Activated CD8-positive, alpha-beta memory T cell treated with anti-CD3 and anti-CD28 coated beads for 36 hours (primary cell): ENCODE results near the gene ATF1. TPM values are rescaled to one million over a fixed set of nuclear protein-coding genes. Genes with fewer than 3 reads are reported as not detected.
"Not testable (repeated sequence)": the region's sequence is repeated elsewhere in the genome, so short reads cannot be mapped to it uniquely, and the experiment has no call there.

Source experiments
- CTCF ChIA-PET: fragments of 350-600 bp; sonication (Branson Sonifier 250); formaldehyde crosslinking; loops from one replicate; lab custom pipeline; 2021; ENCODE audit warnings: antibody characterized with exemption; lab: Charles Lee
- POLR2A ChIA-PET: fragments of 350-600 bp; sonication (Branson Sonifier 250); formaldehyde crosslinking; loops from one replicate; lab custom pipeline; 2021; ENCODE audit warnings: antibody characterized with exemption; lab: Charles Lee
- total RNA-seq, 2 experiments: library from RNA; stranded (reverse); gene quantifications; one replicate each; pipeline ENCODE4 v1.2.3, GENCODE V29; 2021

ATF1 gene
- total RNA-seq, 2 experiments from 2014 or later: 47.6 to 48.7 TPM

DNA sequence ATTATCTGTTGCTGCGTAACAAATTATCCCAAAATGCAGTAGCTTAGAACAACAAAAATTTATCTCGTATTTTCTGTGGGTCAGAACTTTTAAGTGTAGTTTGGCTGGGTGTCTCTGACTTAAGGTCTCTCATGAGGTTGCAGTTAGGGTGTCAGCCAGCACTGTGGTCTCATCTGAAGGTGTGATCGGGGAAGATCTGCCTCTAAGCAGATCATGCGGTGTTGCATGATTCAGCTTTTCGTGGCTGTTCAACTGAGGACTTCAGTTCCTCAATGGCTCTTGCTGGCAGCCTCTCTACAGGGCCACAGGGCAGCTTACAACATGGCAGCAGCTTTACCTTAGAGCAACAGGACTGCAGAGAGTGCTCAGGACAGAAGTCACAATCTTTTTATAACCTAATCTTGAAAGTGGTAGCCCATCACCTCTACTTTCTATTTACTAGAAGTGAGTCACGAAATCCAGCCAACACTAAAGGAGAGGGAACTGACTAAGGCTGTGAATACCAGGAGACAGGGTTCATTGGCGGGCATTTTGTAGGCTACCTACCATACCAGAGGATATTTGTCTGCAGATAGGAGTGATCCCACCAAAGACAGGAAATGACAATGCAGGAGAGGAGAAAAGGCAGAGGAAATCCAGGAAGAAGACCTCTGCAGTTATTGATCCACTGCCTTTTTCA lies 77.0 kb downstream of the ATF1 start:
- CTCF ChIA-PET: no interaction called here
- POLR2A ChIA-PET: no interaction called here

DNA sequence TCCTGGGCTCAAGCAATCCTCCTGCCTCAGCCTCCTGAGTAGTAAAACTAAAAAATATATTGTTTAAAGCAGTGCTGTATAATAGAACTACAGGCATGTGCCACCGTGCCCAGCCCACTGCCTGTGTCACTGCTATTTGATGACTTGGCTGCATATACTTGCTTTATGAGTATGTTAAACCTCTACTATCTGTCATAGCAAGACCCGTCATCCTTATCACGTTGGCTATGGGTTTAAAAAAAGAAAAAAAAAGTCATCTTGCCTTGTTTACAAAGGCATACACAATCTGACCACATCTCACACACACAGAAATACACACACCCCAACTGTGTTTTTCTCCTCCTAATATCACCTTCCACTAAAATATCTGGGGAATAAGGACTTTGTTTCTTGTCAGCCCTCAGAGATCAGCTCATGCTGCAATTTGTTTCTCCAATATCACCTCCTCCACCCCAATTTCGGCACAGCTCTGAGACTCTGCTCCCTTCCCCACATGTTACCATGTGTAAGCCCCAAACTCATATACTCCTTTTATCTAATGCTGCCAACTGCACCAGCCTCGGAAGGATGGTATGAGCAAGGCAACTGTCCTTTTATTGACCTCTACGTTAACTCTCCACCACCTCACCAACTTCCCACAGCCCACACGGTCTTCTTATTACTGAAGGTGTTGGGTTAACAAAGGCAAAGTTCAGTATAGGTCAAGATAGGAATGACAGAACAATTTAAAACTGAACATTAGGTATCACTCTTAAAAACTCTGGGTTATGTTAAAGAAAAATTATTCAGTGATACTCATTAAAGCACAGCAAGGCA lies 78.0 kb downstream of the ATF1 start:
- CTCF ChIA-PET: no interaction called here

DNA sequence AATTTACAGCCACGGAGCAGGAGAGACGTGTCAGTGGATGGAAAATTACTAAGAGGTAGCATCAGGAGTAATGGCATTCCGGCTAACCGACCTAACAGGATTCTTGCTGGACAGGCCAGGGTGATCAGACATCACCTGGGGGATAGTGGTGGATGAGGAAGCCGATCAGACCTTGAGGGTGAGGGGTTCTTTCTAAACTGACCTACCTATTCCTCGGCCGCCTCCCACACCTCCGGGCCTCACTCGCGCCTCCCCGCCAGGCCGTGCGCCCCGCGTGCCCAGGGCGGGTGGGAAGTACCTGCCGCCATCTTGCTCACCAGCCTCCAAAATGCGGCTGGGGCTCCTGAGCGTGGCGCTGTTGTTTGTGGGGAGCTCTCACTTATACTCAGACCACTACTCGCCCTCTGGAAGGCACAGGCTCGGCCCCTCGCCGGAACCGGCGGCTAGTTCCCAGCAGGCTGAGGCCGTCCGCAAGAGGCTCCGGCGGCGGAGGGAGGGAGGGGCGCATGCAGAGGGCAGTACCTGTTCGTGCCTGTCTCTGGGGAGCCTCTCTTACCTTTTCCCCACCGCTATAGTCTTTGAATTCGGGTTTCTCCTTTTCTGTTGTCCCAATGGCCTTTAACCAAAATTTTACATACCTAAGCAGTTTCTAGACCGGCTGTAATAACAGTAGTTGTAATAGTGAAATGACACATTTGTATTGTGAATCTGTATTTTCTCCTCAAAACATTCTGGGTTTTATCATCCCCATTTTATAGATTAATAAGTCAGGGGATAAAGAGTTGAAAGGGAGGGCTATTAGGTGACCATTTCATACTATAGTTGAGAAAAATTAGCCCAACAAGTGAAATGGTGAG lies 79.0 kb downstream of the ATF1 start, which contains the start of gene TMPRSS12:
Gene TMPRSS12, plus strand, starts transcription at position 290 of the 857 bp plus-strand sequence. Its CDS starts 39 bp downstream, at position 329.
- POLR2A ChIA-PET: no interaction called here

More for the DNA sequence above, 78.0 kb downstream of the ATF1 start:
- POLR2A ChIA-PET: no interaction called here

DNA sequence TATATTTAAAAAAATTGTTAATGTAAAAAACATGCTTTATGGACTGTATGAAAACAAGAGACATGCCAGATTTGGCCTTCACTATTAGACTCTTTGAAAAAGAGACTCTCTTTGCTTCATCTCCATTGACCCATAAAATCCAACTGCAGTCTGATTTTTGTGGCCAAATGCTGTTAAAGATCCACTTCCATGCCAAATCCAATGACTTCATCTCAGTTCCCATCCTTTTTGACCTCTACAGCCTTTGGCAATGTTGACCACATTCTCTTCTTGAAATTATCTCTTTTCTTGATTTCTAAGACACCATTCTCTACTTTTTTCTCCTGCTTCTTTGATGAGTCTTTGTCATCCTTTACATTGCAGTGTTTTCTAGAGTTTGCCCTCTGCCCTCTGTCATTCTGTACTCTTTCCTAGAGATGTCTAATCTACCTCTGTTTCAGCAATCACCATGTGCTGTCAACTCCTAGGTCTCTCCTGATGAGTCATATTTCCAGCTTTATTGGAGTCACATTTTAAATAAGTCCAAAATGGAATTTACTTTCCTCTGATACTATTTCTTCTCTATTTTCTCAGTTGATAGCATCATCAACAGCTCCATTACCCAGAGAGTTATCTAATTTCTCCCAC lies 81.2 kb downstream of the ATF1 start:
- CTCF ChIA-PET: no interaction called here
- POLR2A ChIA-PET: no interaction called here

More for the DNA sequence above, 79.0 kb downstream of the ATF1 start, which contains the start of gene TMPRSS12:
- CTCF ChIA-PET: no interaction called here

DNA sequence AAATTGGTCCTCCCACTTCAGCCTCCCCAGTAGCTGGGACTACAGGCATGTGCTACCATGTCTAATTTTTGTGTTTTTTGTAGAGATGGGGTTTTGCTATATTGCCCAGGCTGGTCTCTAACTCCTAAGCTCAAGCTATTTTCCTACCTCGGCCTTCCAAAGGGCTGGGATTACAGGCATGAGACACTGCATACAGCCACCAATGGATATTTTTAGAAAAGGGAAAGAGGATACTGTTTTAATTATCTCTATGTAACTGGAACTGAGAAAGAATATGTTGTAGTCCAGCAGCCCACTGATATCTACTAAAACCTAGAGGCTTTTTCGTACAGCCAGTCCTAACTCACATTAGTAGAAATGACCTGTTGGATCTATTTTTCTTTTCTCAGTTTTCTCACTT lies 85.1 kb downstream of the ATF1 start:
- ChIA-PET POLR2A (no interaction called here), CTCF (no interaction called here)

DNA sequence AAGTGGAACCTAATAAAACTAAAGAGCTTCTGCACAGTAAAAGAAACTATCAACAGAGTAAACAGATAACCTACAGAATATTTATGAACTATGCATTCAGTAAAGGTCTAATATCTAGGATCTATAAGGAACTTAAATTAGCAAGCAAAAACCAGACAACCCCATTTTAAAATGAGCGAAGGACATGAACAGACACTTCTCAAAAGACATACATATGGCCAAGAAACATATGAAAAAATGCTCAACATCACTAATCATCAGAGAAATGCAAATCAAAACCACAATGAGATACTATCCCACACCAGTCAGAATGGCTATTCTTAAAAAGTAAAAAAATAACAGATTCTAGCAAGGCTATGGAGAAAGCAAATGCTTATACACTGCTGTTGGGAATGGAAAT lies 91.3 kb downstream of the ATF1 start:
- POLR2A ChIA-PET, CTCF ChIA-PET: not testable (repeated sequence)

DNA sequence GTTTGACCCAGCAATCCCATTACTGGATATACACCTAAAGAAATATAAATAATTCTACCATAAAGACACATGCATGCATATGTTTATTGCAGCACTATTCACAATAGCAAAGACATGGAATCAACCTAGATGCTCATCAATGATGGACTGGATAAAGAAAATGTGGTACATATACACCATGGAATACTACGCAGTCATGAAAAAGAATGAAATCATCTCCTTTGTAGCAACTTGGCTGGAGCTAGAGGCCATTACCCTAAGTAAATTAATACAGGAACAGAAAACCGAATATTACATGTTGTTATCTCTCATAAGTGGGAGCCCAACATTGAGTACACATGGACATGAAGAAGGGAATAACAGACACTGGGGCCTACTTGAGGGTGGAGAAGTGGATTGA lies 91.8 kb downstream of the ATF1 start:
- CTCF ChIA-PET, POLR2A ChIA-PET: not testable (repeated sequence)

DNA sequence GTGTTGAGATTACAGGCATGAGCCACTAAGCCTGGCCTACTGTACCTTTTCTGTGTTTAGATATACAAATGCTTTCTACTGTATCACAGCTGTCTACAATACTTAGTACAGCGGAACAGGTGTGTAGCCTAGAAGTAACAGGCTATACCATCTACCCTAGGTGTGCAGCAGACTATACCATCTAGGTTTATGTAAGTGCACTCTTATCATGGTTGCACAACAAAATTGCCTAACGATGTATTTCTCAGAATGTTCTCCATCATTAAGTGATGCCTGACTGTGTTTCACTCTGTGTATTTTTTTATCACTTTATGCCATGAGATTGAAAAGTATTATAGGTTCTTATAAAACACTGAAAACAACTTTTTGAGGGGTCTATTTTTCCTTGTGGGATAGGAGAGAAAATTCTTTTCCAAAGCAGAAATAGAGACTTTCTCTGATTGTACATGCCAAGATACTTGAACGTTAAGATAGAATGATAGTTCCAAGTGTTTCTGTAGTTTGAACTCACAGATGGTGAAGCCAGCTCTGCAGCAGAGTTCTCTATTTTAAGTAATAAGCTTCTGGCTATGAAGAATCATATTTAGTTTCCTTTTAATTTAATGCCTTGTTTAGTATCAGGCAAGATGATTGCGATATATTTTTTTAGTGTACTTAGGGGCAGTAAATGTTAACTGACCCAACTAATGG lies 95.9 kb downstream of the ATF1 start:
- ChIA-PET CTCF (interaction anchor here (0.7 kb wide), 1 partner anchor 63 kb away, joined by 3 read pairs; no protein-coding TSS in a partner anchor), POLR2A (interaction anchor here (0.5 kb wide), 1 partner anchor 91 kb away, joined by 4 read pairs; no protein-coding TSS in a partner anchor)

DNA sequence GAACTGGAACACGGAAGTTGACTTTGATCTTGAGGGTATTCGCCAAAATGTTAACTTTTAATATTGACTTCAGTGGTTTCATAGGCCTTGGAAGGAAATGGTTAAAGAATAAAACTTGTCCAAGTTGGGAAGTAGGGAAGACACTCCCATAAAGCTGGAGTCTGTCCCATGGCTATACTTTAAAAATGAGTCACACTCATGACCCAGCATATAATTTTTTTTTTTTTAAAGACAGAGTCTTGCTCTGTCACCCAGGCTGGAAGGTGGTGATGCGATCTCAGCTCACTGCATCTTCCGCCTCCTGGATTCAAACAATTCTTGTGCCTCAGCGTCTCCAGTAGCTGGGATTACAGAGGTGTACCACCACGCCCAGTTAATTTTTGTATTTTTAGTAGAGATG lies 98.4 kb downstream of the ATF1 start:
- POLR2A ChIA-PET: no interaction called here

DNA sequence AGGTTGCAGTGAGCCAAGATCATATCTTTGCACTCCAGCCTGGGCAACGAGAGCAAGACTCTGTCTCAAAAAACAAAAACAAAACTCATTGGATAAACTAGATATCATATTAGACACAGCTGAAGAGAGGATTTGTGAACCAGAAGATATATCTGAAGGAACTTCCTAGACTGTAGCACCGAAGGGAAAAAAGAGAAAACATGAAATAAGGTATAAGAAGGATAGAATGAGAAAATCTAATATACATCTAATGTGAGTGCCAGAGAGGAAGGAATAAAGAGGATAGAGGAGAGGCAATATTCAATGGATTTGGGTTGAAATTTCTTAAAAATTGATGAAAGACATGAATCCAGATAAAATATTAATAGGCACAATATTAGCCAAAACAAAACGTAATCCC lies 101.4 kb downstream of the ATF1 start:
- CTCF ChIA-PET: no interaction called here
- POLR2A ChIA-PET: no interaction called here

More for the DNA sequence above, 98.4 kb downstream of the ATF1 start:
- CTCF ChIA-PET: no interaction called here

DNA sequence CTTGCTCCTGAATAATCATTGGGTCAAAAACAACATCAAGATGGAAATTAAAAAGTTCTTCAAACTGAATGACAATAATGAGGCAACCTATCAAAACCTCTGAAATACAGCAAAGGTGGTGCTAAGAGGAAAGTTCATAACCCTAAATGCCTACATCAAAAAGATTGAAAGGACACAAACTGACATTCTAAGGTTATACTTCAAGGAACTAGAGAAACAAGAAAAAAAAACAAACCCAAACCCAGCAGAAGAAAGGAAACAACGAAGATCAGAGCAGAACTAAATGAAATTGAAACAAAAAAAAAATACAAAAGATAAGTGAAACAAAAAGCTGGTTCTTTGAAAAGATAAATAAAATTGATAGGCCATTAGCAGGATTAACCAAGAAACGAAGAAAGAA lies 105.0 kb downstream of the ATF1 start:
- POLR2A ChIA-PET, CTCF ChIA-PET: not testable (repeated sequence)

Other genes with a start within 250 kb of the ATF1 start
- gene TMPRSS12, start 78.8 kb downstream of the ATF1 start, total RNA-seq: not detected
- gene HIGD1C, start 188.4 kb downstream of the ATF1 start, total RNA-seq: not detected